ENCODE measurements around the gene CRELD2.

GRCh38 chr22:49872347-49872746 is 46.1 kb upstream of the CRELD2 start:
- TF ChIP-seq CTCF (IDR thresholded peaks at IDR 0.05) = no peak
- TF ChIP-seq POLR2AphosphoS5 (IDR thresholded peaks at IDR 0.05) = no peak

All from suprapubic skin (tissue), 3 donors.